ENCODE data around the gene PROKR1. TPM values are rescaled to one million over a fixed set of nuclear protein-coding genes. Genes with fewer than 3 reads are reported as not detected.

The PROKR1 gene
- total and polyA plus RNA-seq, 2 donors (not counting 3 experiments of a cell fraction or from before 2014, with no cell fraction given): not detected

DNA sequence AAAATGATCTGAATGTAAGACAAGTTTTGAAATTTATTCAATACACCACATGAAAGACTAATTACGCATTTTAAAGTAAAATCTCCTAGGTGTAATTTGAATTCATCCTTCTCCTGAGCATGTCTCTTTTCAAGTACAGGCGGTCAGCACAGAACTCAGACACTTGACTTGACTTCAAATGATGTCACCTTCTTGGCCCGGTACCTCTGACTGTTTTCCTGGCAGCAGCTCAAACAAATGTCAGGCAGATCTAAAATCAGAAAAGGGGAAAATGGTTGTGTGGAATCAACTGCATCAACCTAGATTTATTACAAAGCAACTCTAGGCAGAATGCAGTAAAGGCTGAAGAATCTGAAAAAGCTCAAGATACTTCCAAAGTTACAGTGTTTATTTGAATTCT is 11.4 kb upstream of the PROKR1 start:
- H3K27me3 ChIP-seq (ENCODE audit: control insufficient read depth in 2 of 2, insufficient read depth in 2 of 2, low read length in 2 of 2): peaks cover 5 to 31% of the 10 kb centered on the region in 2 experiments
- dilution Hi-C loops (cut with MboI; ENCODE audit: extremely low pct_ligation_motif_present, low sequenced_read_pairs): no loop called here
- no peak overlapping the region for H3K4me3 ChIP-seq (replicated peaks in 1 of 3; ENCODE audit: insufficient read depth in 1 of 3, low read depth in 1 of 3, low read length in 3 of 3)
- intact Hi-C loops (cut with micrococcal nuclease): no loop called here
- BruUV-seq (replicated peaks): no TSS peak
- no peak overlapping the region for H3K27ac ChIP-seq (ENCODE audit: insufficient read depth, low read depth, low read length)
- no peaks in the 10 kb centered on the region for H3K4me1 ChIP-seq (ENCODE audit: control insufficient read depth, extremely low read depth, insufficient read depth, low read length)
- no peaks in the 10 kb centered on the region for H3K9me3 ChIP-seq (replicated peaks; ENCODE audit: control insufficient read depth, insufficient read depth, low read length)
- no peaks in the 10 kb centered on the region for H3K9me1 ChIP-seq (replicated peaks; ENCODE audit: control insufficient read depth, extremely low read depth, insufficient read depth, low read length)
- H2AFZ ChIP-seq (ENCODE audit: low read depth, low read length): no peak overlapping the region
- CTCF ChIA-PET: no interaction called here
- no peak overlapping the region for H3K4me2 ChIP-seq (ENCODE audit: insufficient read depth, low read length)
- H3K79me2 ChIP-seq (ENCODE audit: control insufficient read depth, insufficient read depth, low read length): no peaks in the 10 kb centered on the region
- H3K36me3 ChIP-seq (ENCODE audit: control insufficient read depth in 2 of 2, extremely low read depth in 1 of 2, insufficient read depth in 2 of 2, low read length in 2 of 2): no peaks in the 10 kb centered on the region
- no peaks in the 10 kb centered on the region for H4K20me1 ChIP-seq (replicated peaks; ENCODE audit: control insufficient read depth, extremely low read depth, insufficient read depth, low read length)
- TF ChIP-seq JUN (IDR thresholded peaks at IDR 0.05; ENCODE audit: borderline replicate concordance, insufficient read depth, insufficient read length, low read depth): no peak
- no peak for TF ChIP-seq MYC (IDR thresholded peaks at IDR 0.05; ENCODE audit: low read depth, low read length)
- TF ChIP-seq, protein P1, sequence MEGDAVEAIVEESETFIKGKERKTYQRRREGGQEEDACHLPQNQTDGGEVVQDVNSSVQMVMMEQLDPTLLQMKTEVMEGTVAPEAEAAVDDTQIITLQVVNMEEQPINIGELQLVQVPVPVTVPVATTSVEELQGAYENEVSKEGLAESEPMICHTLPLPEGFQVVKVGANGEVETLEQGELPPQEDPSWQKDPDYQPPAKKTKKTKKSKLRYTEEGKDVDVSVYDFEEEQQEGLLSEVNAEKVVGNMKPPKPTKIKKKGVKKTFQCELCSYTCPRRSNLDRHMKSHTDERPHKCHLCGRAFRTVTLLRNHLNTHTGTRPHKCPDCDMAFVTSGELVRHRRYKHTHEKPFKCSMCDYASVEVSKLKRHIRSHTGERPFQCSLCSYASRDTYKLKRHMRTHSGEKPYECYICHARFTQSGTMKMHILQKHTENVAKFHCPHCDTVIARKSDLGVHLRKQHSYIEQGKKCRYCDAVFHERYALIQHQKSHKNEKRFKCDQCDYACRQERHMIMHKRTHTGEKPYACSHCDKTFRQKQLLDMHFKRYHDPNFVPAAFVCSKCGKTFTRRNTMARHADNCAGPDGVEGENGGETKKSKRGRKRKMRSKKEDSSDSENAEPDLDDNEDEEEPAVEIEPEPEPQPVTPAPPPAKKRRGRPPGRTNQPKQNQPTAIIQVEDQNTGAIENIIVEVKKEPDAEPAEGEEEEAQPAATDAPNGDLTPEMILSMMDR (IDR thresholded peaks at IDR 0.05; ENCODE audit: extremely low read depth in 1 of 2, insufficient read depth in 1 of 2, low read depth in 1 of 2, low read length in 2 of 2): no peak
- no peak for TF ChIP-seq POLR2AphosphoS5 (IDR thresholded peaks at IDR 0.05; ENCODE audit: insufficient read depth, low read depth, low read length)
- TF ChIP-seq GATA2 (IDR thresholded peaks at IDR 0.05; ENCODE audit: insufficient read depth, insufficient read length, low read depth, low read length): no peak
- no peak for TF ChIP-seq FOS (IDR thresholded peaks at IDR 0.05; ENCODE audit: borderline replicate concordance, insufficient read depth, low read length)
- TF ChIP-seq, protein P2, sequence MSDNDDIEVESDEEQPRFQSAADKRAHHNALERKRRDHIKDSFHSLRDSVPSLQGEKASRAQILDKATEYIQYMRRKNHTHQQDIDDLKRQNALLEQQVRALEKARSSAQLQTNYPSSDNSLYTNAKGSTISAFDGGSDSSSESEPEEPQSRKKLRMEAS (IDR thresholded peaks at IDR 0.05; ENCODE audit: insufficient read depth, insufficient read length): no peak
- TF ChIP-seq EZH2 (IDR thresholded peaks at IDR 0.05; ENCODE audit: borderline replicate concordance, low read depth, low read length, severe bottlenecking): no peak
- TF ChIP-seq POLR2A (IDR thresholded peaks at IDR 0.05; ENCODE audit: low read depth, low read length): no peak
- no peak for FAIRE-seq
- no peak overlapping the region for H3K9ac ChIP-seq (replicated peaks; ENCODE audit: extremely low read depth, insufficient read depth, low read length)
- POLR2A ChIA-PET: no interaction called here
- no peak for DNase-seq (ENCODE audit: low read depth, low spot score)

All from endothelial cell of umbilical vein (primary cell).